Sigmoid colon (tissue), 4 donors: ENCODE data around the gene DNMT1.

Experiments used
- EP300 ChIP-seq, 4 donors: sonication (generic); formaldehyde crosslinking; IDR thresholded peaks; one replicate each; pipeline ENCODE4 v1.6.1; 2017; ENCODE audit warnings: antibody characterized with exemption in 4 of 4
- POLR2A ChIP-seq, 2 donors: fragments of 450-650 bp; IDR thresholded peaks; one replicate each; pipeline ENCODE4 v1.6.1; 2016; ENCODE audit warnings: antibody characterized with exemption in 2 of 2, mild to moderate bottlenecking in 2 of 2, moderate library complexity in 2 of 2
- POLR2AphosphoS5 ChIP-seq, 4 donors: sonication (generic); formaldehyde crosslinking; IDR thresholded peaks; one replicate each; pipeline ENCODE4 v1.6.1; 2017; ENCODE audit warnings: antibody characterized with exemption in 4 of 4
- TF ChIP-seq, protein P1 (sequence below), 4 experiments: fragments of 450-650 bp in 3 of 4; fragments of 200-600 bp in 1 of 4; IDR thresholded peaks; one replicate each; pipeline ENCODE4 v1.5.1; 2016 to 2019; ENCODE audit warnings: antibody characterized with exemption in 4 of 4, mild to moderate bottlenecking in 3 of 4, moderate library complexity in 2 of 4

- TF ChIP-seq POLR2A (IDR thresholded peaks at IDR 0.05) (no peak), EP300 (IDR thresholded peaks at IDR 0.05) (no peak), POLR2AphosphoS5 (IDR thresholded peaks at IDR 0.05) (no peak)
- TF ChIP-seq, protein P1, sequence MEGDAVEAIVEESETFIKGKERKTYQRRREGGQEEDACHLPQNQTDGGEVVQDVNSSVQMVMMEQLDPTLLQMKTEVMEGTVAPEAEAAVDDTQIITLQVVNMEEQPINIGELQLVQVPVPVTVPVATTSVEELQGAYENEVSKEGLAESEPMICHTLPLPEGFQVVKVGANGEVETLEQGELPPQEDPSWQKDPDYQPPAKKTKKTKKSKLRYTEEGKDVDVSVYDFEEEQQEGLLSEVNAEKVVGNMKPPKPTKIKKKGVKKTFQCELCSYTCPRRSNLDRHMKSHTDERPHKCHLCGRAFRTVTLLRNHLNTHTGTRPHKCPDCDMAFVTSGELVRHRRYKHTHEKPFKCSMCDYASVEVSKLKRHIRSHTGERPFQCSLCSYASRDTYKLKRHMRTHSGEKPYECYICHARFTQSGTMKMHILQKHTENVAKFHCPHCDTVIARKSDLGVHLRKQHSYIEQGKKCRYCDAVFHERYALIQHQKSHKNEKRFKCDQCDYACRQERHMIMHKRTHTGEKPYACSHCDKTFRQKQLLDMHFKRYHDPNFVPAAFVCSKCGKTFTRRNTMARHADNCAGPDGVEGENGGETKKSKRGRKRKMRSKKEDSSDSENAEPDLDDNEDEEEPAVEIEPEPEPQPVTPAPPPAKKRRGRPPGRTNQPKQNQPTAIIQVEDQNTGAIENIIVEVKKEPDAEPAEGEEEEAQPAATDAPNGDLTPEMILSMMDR (IDR thresholded peaks at IDR 0.05), result no peak
Observed at GRCh38 chr19:10120538-10121189, 74.1 kb downstream of the DNMT1 start.
